Astrocyte (in vitro differentiated cells and primary cell): ENCODE results near the gene SMPDL3B. TPM values are rescaled to one million over a fixed set of nuclear protein-coding genes. Genes with fewer than 3 reads are reported as not detected.

Experiments
- DNase-seq: peaks from one replicate; pipeline ENCODE4 v3.0.0-alpha.2; 2010; ENCODE audit warnings: low read depth
- FAIRE-seq: peaks from 2 replicates; lab custom pipeline; 2011; peaks lifted over from hg19 to GRCh38; lab: Jason Lieb, UNC
- H2AFZ ChIP-seq: 2 replicates; pipeline ENCODE4 v1.6.0; 2012; ENCODE audit warnings: low read depth, low read length, inconsistent platforms
- H3K27ac ChIP-seq: 2 replicates; pipeline ENCODE4 v1.5.1; 2011; ENCODE audit warnings: low read depth, low read length, inconsistent platforms
- H3K27me3 ChIP-seq: 2 replicates; pipeline ENCODE4 v1.6.0; 2011; ENCODE audit warnings: low read length, inconsistent platforms; ENCODE audit not compliant: insufficient read depth
- H3K36me3 ChIP-seq: 2 replicates; pipeline ENCODE4 v1.5.1; 2011; ENCODE audit warnings: low read length, inconsistent platforms; ENCODE audit not compliant: insufficient read depth
- H3K4me1 ChIP-seq: 2 replicates; pipeline ENCODE4 v1.5.1; 2011; ENCODE audit warnings: low read length, inconsistent platforms; ENCODE audit not compliant: insufficient read depth
- H3K4me2 ChIP-seq: 2 replicates; pipeline ENCODE4 v1.6.0; 2012; ENCODE audit warnings: low read length, inconsistent platforms
- H3K4me3 ChIP-seq: 2 replicates; pipeline ENCODE4 v1.5.1; 2011; ENCODE audit warnings: low read depth, mild to moderate bottlenecking, low read length, inconsistent platforms; ENCODE audit not compliant: insufficient read depth
- H3K79me2 ChIP-seq: 2 replicates; pipeline ENCODE4 v1.6.0; 2012; ENCODE audit warnings: mild to moderate bottlenecking, low read length, inconsistent platforms; ENCODE audit not compliant: insufficient read depth
- H3K9ac ChIP-seq: 2 replicates; pipeline ENCODE4 v1.6.0; 2012; ENCODE audit warnings: mild to moderate bottlenecking, low read length, inconsistent platforms
- H3K9me3 ChIP-seq: 2 replicates; pipeline ENCODE4 v1.5.1; 2012; ENCODE audit warnings: low read depth, mild to moderate bottlenecking, low read length, inconsistent platforms; ENCODE audit not compliant: insufficient read depth
- H4K20me1 ChIP-seq: 2 replicates; pipeline ENCODE4 v1.6.0; 2012; ENCODE audit warnings: low read length, inconsistent platforms; ENCODE audit not compliant: insufficient read depth
- H3K27ac Mint-ChIP-seq: one replicate; pipeline ENCODE4 v1.8.0; 2021; ENCODE audit warnings: mild to moderate bottlenecking, mixed read lengths; ENCODE audit not compliant: unreplicated experiment
- H3K27me3 Mint-ChIP-seq: one replicate; pipeline ENCODE4 v1.8.0; 2021; ENCODE audit warnings: low read depth, mixed read lengths; ENCODE audit not compliant: unreplicated experiment
- H3K36me3 Mint-ChIP-seq: one replicate; pipeline ENCODE4 v1.8.0; 2021; ENCODE audit warnings: low read depth, mixed read lengths; ENCODE audit not compliant: unreplicated experiment
- H3K4me1 Mint-ChIP-seq: one replicate; pipeline ENCODE4 v1.8.0; 2021; ENCODE audit warnings: low read depth, mixed read lengths; ENCODE audit not compliant: unreplicated experiment
- H3K4me3 Mint-ChIP-seq: one replicate; pipeline ENCODE4 v1.8.0; 2021; ENCODE audit warnings: mild to moderate bottlenecking, moderate library complexity, mixed read lengths; ENCODE audit not compliant: unreplicated experiment
- H3K9me3 Mint-ChIP-seq: one replicate; pipeline ENCODE4 v1.8.0; 2021; ENCODE audit warnings: mild to moderate bottlenecking, mixed read lengths; ENCODE audit not compliant: unreplicated experiment
- CTCF ChIP-seq: IDR thresholded peaks from 2 replicates; pipeline ENCODE4 v1.5.1; 2011; ENCODE audit warnings: low read depth, mild to moderate bottlenecking, inconsistent platforms, low read length, moderate library complexity; ENCODE audit not compliant: insufficient read depth
- EZH2 ChIP-seq: IDR thresholded peaks from 2 replicates; pipeline ENCODE4 v1.6.1; 2012; ENCODE audit warnings: mild to moderate bottlenecking, low read length, inconsistent platforms; ENCODE audit not compliant: insufficient read depth
- total RNA-seq: library from RNA; stranded (reverse); gene quantifications from 2 replicates; pipeline ENCODE4 v1.2.1, GENCODE V29; 2021

The SMPDL3B gene
- total RNA-seq, 1 donor from 2014 or later: 2.2 TPM

DNA sequence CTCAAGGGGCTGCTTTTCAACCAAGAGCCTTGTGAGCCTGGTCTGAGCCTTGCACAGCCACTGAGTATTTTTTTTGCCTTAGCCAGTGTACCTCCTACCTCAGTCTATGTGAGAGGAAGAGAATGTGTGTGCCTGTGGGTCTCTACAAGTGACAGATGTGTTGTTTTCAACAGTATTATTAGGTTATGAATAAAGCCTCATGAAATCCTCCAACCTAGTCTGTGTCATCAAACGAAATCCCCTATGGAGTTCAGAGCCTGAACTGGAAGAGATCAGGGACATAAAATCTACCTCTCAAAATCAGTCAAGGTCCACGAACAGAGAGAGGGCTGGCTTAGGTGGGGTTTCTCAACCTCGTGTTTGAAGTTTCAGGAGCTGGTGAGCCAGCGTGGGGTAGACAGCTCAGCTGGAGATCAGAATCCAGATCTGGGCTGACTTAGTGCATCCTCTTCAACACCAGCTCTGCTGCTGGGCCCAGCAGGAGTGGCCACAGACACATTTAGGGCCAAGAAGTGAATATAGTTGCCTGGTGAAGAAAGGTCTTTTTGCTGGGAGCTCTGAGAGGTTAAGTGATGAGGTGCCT, 33.2 kb downstream of the SMPDL3B start:
- Histone ChIP-seq H3K4me2 (no peak overlapping the region), H3K9me3 (no peaks in the 10 kb centered on the region), H3K36me3 (no peaks in the 10 kb centered on the region), H2AFZ (no peak overlapping the region), H3K79me2 (no peaks in the 10 kb centered on the region), H3K27ac (peak overlapping the region; percentile 25), H3K4me3 (no peak overlapping the region), H3K4me1 (peaks cover 29% of the 10 kb centered on the region), H3K27me3 (no peaks in the 10 kb centered on the region), H4K20me1 (no peaks in the 10 kb centered on the region), H3K9ac (no peak overlapping the region)
- H3K4me1 Mint-ChIP-seq: peaks cover 52% of the 10 kb centered on the region
- no peaks in the 10 kb centered on the region for H3K27me3 Mint-ChIP-seq
- no peak for DNase-seq
- TF ChIP-seq EZH2 (no peak), CTCF (no peak)
- H3K4me3 Mint-ChIP-seq: peak overlapping the region; percentile 40
- FAIRE-seq: no peak
- H3K27ac Mint-ChIP-seq: peak overlapping the region; percentile 84
- peaks cover 15% of the 10 kb centered on the region for H3K36me3 Mint-ChIP-seq
- no peaks in the 10 kb centered on the region for H3K9me3 Mint-ChIP-seq

GRCh38 chr1:27968692-27969091, 33.9 kb downstream of the SMPDL3B start:
- H3K27ac Mint-ChIP-seq: peak overlapping the region; percentile 84
- H3K4me1 ChIP-seq: peaks cover 29% of the 10 kb centered on the region
- H3K27ac ChIP-seq: peak overlapping the region; percentile 25
- H4K20me1 ChIP-seq: no peaks in the 10 kb centered on the region
- H3K27me3 Mint-ChIP-seq: no peaks in the 10 kb centered on the region
- H3K4me2 ChIP-seq: peak overlapping the region; percentile 34
- peaks cover 52% of the 10 kb centered on the region for H3K4me1 Mint-ChIP-seq
- H3K27me3 ChIP-seq: no peaks in the 10 kb centered on the region
- no peak overlapping the region for H2AFZ ChIP-seq
- no peak overlapping the region for H3K4me3 ChIP-seq
- DNase-seq (peak; percentile 94), FAIRE-seq (peak; percentile 55)
- no peak overlapping the region for H3K9ac ChIP-seq
- H3K9me3 Mint-ChIP-seq: no peaks in the 10 kb centered on the region
- H3K79me2 ChIP-seq: no peaks in the 10 kb centered on the region
- H3K4me3 Mint-ChIP-seq: no peak overlapping the region
- TF ChIP-seq CTCF (no peak), EZH2 (no peak)
- no peaks in the 10 kb centered on the region for H3K36me3 ChIP-seq
- peaks cover 15% of the 10 kb centered on the region for H3K36me3 Mint-ChIP-seq
- H3K9me3 ChIP-seq: no peaks in the 10 kb centered on the region

GRCh38 chr1:27970401-27970800, 35.6 kb downstream of the SMPDL3B start:
- Histone ChIP-seq H3K36me3 (peaks cover 4% of the 10 kb centered on the region), H4K20me1 (no peaks in the 10 kb centered on the region), H3K27me3 (no peaks in the 10 kb centered on the region), H3K4me3 (no peak overlapping the region), H3K4me1 (peaks cover 29% of the 10 kb centered on the region), H3K9ac (peak overlapping the region; percentile 22), H3K27ac (peak overlapping the region; percentile 46), H3K79me2 (no peaks in the 10 kb centered on the region), H2AFZ (no peak overlapping the region), H3K4me2 (peak overlapping the region; percentile 63), H3K9me3 (no peaks in the 10 kb centered on the region)
- Mint-ChIP-seq H3K36me3 (peaks cover 16% of the 10 kb centered on the region), H3K4me1 (peaks cover 52% of the 10 kb centered on the region), H3K9me3 (no peaks in the 10 kb centered on the region), H3K27me3 (no peaks in the 10 kb centered on the region), H3K27ac (peak overlapping the region; percentile 81), H3K4me3 (peak overlapping the region; percentile 6)
- FAIRE-seq (peak; percentile 99), DNase-seq (peak; percentile 91)
- no peak for TF ChIP-seq CTCF
- TF ChIP-seq EZH2: no peak
